ENCODE data around the gene GRID2.

GRCh38 chr4:93144644-93145043, 840.9 kb downstream of the GRID2 start:
- TF ChIP-seq EZH2 (IDR thresholded peaks at IDR 0.05; ENCODE audit: low read length) (no peak), CTCF (optimal IDR thresholded peaks at IDR 0.05 in 1 of 3, IDR thresholded peaks at IDR 0.05 in 1 of 3, conservative IDR thresholded peaks at IDR 0.05 in 1 of 3; ENCODE audit: extremely low read depth in 1 of 3, insufficient read depth in 2 of 3, low read length in 3 of 3) (no peak)
